ENCODE measurements around the gene DPF3. TPM values are rescaled to one million over a fixed set of nuclear protein-coding genes. Genes with fewer than 3 reads are reported as not detected.

The DPF3 gene
- total and polyA plus RNA-seq, 2 of the 13 experiments (the other 11 are each of a cell fraction or from before 2014, with no cell fraction given): 0.09 to 0.60 TPM

DNA sequence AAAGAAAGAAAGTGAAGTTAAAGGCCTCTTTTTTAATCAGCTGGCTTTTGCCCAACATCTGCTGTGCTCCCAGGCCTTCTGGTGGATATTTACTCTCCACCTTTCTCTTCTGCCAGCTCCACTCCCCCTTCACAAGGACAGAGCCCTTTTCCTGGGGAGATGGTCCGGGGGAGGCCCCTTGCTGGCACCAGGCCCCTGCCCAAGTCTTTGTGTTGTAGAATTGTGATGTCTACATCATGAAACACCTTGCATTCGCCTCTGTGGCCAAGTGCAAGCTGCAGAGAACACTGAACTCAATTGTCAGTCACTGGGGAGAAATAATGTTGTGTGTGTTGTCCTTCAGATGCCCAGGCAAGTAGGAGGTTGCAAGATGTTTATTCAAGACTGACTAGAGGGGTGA lies 150.3 kb downstream of the DPF3 start:
- WGBS (ENCODE audit: low lambda C conversion rate): 0% methylated on average over 2 of the region's 2 CpGs
- Histone ChIP-seq H3K4me2 (ENCODE audit: low read depth, low read length) (no peak overlapping the region), H3K4me3 (replicated peaks in 1 of 3; ENCODE audit: insufficient read depth in 1 of 3, low read depth in 2 of 3, low read length in 3 of 3) (no peak overlapping the region), H4K20me1 (ENCODE audit: insufficient read depth, low read length) (no peaks in the 10 kb centered on the region), H3K36me3 (replicated peaks in 1 of 2; ENCODE audit: control insufficient read depth in 1 of 2, insufficient read depth in 2 of 2, low read length in 2 of 2) (no peaks in the 10 kb centered on the region), H3K9me3 (ENCODE audit: low read length) (no peaks in the 10 kb centered on the region; the same call in 1 of the 2 replicates), H3K79me2 (ENCODE audit: insufficient read depth, low read length) (no peaks in the 10 kb centered on the region), H3K4me1 (ENCODE audit: insufficient read depth, low read length) (no peaks in the 10 kb centered on the region), H3K9ac (ENCODE audit: insufficient read depth, low read depth, low read length) (no peak overlapping the region), H2AFZ (ENCODE audit: low read length) (no peak overlapping the region), H3K27ac (ENCODE audit: extremely low read length, insufficient read depth, low read length) (no peak overlapping the region), H3K27me3 (ENCODE audit: control insufficient read depth in 1 of 2, insufficient read depth in 2 of 2, low read length in 2 of 2) (peaks cover 0 to 15% of the 10 kb centered on the region in 2 experiments; a peak in 3 of 5 replicates)
- FAIRE-seq (no peak), ATAC-seq (no peak), DNase-seq (ENCODE audit: low spot score) (no peak)
- no TSS peak for BruUV-seq (replicated peaks)
- CTCF ChIA-PET (ENCODE audit: low intra/inter-chr PET ratio, low total read pairs): no interaction called here
- intact Hi-C loops (cut with micrococcal nuclease; ENCODE audit: unreplicated experiment): no loop called here
- TF ChIP-seq STAT5B (CRISPR knock-in tag; IDR thresholded peaks at IDR 0.05) (no peak), SP140L (CRISPR knock-in tag; IDR thresholded peaks at IDR 0.05; ENCODE audit: borderline replicate concordance) (no peak), NCOA1 (CRISPR knock-in tag; IDR thresholded peaks at IDR 0.05) (no peak), ZZZ3 (CRISPR knock-in tag; IDR thresholded peaks at IDR 0.05; ENCODE audit: borderline replicate concordance) (no peak)
- TF ChIP-seq, protein P1, sequence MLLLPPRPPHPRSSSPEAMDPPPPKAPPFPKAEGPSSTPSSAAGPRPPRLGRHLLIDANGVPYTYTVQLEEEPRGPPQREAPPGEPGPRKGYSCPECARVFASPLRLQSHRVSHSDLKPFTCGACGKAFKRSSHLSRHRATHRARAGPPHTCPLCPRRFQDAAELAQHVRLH (CRISPR knock-in tag; IDR thresholded peaks at IDR 0.05; ENCODE audit: borderline replicate concordance, low read depth): no peak
- TF ChIP-seq, protein P2, sequence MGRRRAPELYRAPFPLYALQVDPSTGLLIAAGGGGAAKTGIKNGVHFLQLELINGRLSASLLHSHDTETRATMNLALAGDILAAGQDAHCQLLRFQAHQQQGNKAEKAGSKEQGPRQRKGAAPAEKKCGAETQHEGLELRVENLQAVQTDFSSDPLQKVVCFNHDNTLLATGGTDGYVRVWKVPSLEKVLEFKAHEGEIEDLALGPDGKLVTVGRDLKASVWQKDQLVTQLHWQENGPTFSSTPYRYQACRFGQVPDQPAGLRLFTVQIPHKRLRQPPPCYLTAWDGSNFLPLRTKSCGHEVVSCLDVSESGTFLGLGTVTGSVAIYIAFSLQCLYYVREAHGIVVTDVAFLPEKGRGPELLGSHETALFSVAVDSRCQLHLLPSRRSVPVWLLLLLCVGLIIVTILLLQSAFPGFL (CRISPR knock-in tag; IDR thresholded peaks at IDR 0.05): no peak
- in situ Hi-C loops (cut with HindIII; ENCODE audit: extremely low pct_ligation_motif_present, low pct_unique_long_range_greater_than_20kb): no loop called here
- POLR2A ChIA-PET: no interaction called here

DNA sequence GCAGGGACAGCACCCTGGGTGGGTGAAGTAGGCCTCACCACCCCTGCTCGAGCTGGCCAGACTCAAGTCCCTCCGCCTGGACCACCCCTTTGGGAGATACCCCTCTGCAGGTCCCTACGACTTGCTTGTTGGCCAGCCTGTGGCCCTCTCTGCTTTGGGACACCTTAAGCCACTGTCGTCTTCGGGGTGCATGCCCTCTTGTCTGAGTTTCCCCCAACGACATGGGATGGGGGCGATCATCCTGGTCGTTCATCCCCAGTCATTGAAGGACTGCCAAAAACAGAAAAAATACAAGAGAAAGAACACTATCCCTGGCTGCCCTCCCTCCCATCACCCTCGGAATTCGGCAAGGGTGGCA lies 151.1 kb downstream of the DPF3 start:
- ATAC-seq: no peak
- FAIRE-seq: no peak
- CTCF ChIA-PET (ENCODE audit: low intra/inter-chr PET ratio, low total read pairs): no interaction called here
- Histone ChIP-seq H3K4me1 (ENCODE audit: insufficient read depth, low read length) (no peaks in the 10 kb centered on the region), H3K9me3 (ENCODE audit: low read length) (no peaks in the 10 kb centered on the region), H3K36me3 (replicated peaks in 1 of 2; ENCODE audit: control insufficient read depth in 1 of 2, insufficient read depth in 2 of 2, low read length in 2 of 2) (no peaks in the 10 kb centered on the region), H3K4me3 (replicated peaks in 1 of 3; ENCODE audit: insufficient read depth in 1 of 3, low read depth in 2 of 3, low read length in 3 of 3) (no peak overlapping the region), H3K27ac (ENCODE audit: extremely low read length, insufficient read depth, low read length) (no peak overlapping the region), H3K27me3 (ENCODE audit: control insufficient read depth in 1 of 2, insufficient read depth in 2 of 2, low read length in 2 of 2) (peaks cover 0 to 15% of the 10 kb centered on the region in 2 experiments; a peak in 3 of 5 replicates), H3K79me2 (ENCODE audit: insufficient read depth, low read length) (no peaks in the 10 kb centered on the region), H3K4me2 (ENCODE audit: low read depth, low read length) (no peak overlapping the region), H3K9ac (ENCODE audit: insufficient read depth, low read depth, low read length) (no peak overlapping the region), H4K20me1 (ENCODE audit: insufficient read depth, low read length) (no peaks in the 10 kb centered on the region), H2AFZ (ENCODE audit: low read length) (no peak overlapping the region)
- DNase-seq (ENCODE audit: low spot score): no peak
- TF ChIP-seq MTF1 (CRISPR knock-in tag; IDR thresholded peaks at IDR 0.05): no peak
- TF ChIP-seq, protein P3, sequence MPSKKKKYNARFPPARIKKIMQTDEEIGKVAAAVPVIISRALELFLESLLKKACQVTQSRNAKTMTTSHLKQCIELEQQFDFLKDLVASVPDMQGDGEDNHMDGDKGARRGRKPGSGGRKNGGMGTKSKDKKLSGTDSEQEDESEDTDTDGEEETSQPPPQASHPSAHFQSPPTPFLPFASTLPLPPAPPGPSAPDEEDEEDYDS (CRISPR knock-in tag; IDR thresholded peaks at IDR 0.05): no peak
- TF ChIP-seq RBAK (CRISPR knock-in tag; IDR thresholded peaks at IDR 0.05): no peak
- TF ChIP-seq ZNF468 (CRISPR knock-in tag; IDR thresholded peaks at IDR 0.05): no peak
- no peak for TF ChIP-seq KLF11 (CRISPR knock-in tag; IDR thresholded peaks at IDR 0.05)
- no peak for TF ChIP-seq ZNF644 (CRISPR knock-in tag; IDR thresholded peaks at IDR 0.05; ENCODE audit: low read depth)
- no peak for TF ChIP-seq ZNF121 (CRISPR knock-in tag; IDR thresholded peaks at IDR 0.05)
- TF ChIP-seq, protein P4, sequence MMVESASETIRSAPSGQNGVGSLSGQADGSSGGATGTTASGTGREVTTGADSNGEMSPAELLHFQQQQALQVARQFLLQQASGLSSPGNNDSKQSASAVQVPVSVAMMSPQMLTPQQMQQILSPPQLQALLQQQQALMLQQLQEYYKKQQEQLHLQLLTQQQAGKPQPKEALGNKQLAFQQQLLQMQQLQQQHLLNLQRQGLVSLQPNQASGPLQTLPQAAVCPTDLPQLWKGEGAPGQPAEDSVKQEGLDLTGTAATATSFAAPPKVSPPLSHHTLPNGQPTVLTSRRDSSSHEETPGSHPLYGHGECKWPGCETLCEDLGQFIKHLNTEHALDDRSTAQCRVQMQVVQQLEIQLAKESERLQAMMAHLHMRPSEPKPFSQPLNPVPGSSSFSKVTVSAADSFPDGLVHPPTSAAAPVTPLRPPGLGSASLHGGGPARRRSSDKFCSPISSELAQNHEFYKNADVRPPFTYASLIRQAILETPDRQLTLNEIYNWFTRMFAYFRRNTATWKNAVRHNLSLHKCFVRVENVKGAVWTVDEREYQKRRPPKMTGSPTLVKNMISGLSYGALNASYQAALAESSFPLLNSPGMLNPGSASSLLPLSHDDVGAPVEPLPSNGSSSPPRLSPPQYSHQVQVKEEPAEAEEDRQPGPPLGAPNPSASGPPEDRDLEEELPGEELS (CRISPR knock-in tag; IDR thresholded peaks at IDR 0.05): no peak
- TF ChIP-seq U2AF1 (optimal IDR thresholded peaks at IDR 0.05; ENCODE audit: low read depth, low read length): no peak
- no peak for TF ChIP-seq ZNF253 (CRISPR knock-in tag; IDR thresholded peaks at IDR 0.05; ENCODE audit: borderline replicate concordance)
- POLR2A ChIA-PET: no interaction called here
- in situ Hi-C loops (cut with HindIII; ENCODE audit: extremely low pct_ligation_motif_present, low pct_unique_long_range_greater_than_20kb): no loop called here
- 32% methylated on average over 6 of the region's 10 CpGs for WGBS (ENCODE audit: low lambda C conversion rate)
- BruUV-seq (replicated peaks): no TSS peak
- intact Hi-C loops (cut with micrococcal nuclease; ENCODE audit: unreplicated experiment): no loop called here
